RWPE2 (cell line): ENCODE measurements around the gene TMED3.

ENCODE experiments used
- ATAC-seq: fragments of 200-7000 bp; cut with Tn5 transposase; 3 replicates; pipeline ENCODE4 v1.9.1; 2021; ENCODE audit warnings: low read depth
- DNase-seq: peaks from one replicate; pipeline ENCODE4 v3.0.0-alpha.2; 2020; ENCODE audit warnings: low spot score
- H3K27ac ChIP-seq: fragments of 450-650 bp; 2 replicates; pipeline ENCODE4 v1.5.1; 2017; ENCODE audit warnings: mild to moderate bottlenecking; ENCODE audit not compliant: poor library complexity, severe bottlenecking
- H3K27me3 ChIP-seq: fragments of 250-450 bp; sonication (Bioruptor Pico); 2 replicates; pipeline ENCODE4 v1.5.1; 2021; ENCODE audit warnings: mild to moderate bottlenecking, moderate library complexity; ENCODE audit not compliant: insufficient read depth, poor library complexity, severe bottlenecking
- H3K36me3 ChIP-seq: fragments of 250-450 bp; sonication (Bioruptor Pico); 2 replicates; pipeline ENCODE4 v1.5.1; 2020; ENCODE audit warnings: low read depth, mild to moderate bottlenecking, moderate library complexity
- H3K4me1 ChIP-seq: fragments of 250-450 bp; sonication (Bioruptor Pico); 2 replicates; pipeline ENCODE4 v1.5.1; 2021; ENCODE audit warnings: mild to moderate bottlenecking, moderate library complexity; ENCODE audit not compliant: insufficient read depth, poor library complexity, severe bottlenecking
- H3K4me3 ChIP-seq: fragments of 250-450 bp; sonication (Bioruptor Pico); 2 replicates; pipeline ENCODE4 v1.5.1; 2021; ENCODE audit warnings: mild to moderate bottlenecking, moderate library complexity; ENCODE audit not compliant: severe bottlenecking
- H3K9me3 ChIP-seq: fragments of 250-450 bp; sonication (Bioruptor Pico); 2 replicates; pipeline ENCODE4 v1.5.1; 2021; ENCODE audit warnings: mild to moderate bottlenecking, moderate library complexity; ENCODE audit not compliant: severe bottlenecking
- CTCF ChIP-seq: fragments of 450-650 bp; IDR thresholded peaks from one replicate; pipeline ENCODE4 v1.5.1; 2017; ENCODE audit warnings: mild to moderate bottlenecking, moderate library complexity; ENCODE audit not compliant: poor library complexity, severe bottlenecking

Gene TMED3

GRCh38 chr15:79322945-79323344 is 12.0 kb downstream of the TMED3 start:
- no peak for TF ChIP-seq CTCF
- H3K36me3 ChIP-seq, result peaks cover 82% of the 10 kb centered on the region

GRCh38 chr15:79329171-79329611 is 18.3 kb downstream of the TMED3 start:
- Histone ChIP-seq H3K9me3 (no peaks in the 10 kb centered on the region), H3K27me3 (no peaks in the 10 kb centered on the region), H3K4me1 (peaks cover 10% of the 10 kb centered on the region), H3K4me3 (no peak overlapping the region), H3K27ac (peak overlapping the region; percentile 37), H3K36me3 (peaks cover 23% of the 10 kb centered on the region)
- ATAC-seq (peak; percentile 66), DNase-seq (no peak)
- no peak for TF ChIP-seq CTCF

More at GRCh38 chr15:79322945-79323344, 12.0 kb downstream of the TMED3 start:
- no peak for DNase-seq
- no peak overlapping the region for H3K4me3 ChIP-seq
- H3K27me3 ChIP-seq, result no peaks in the 10 kb centered on the region
- H3K9me3 ChIP-seq, result no peaks in the 10 kb centered on the region
- H3K4me1 ChIP-seq, result no peaks in the 10 kb centered on the region
- no peak overlapping the region for H3K27ac ChIP-seq
- no peak for ATAC-seq

- TF ChIP-seq CTCF, result no peak
- DNase-seq (no peak), ATAC-seq (peak; percentile 42)
- no peaks in the 10 kb centered on the region for H3K36me3 ChIP-seq
- no peaks in the 10 kb centered on the region for H3K27me3 ChIP-seq
- no peak overlapping the region for H3K27ac ChIP-seq
- no peak overlapping the region for H3K4me3 ChIP-seq
- no peaks in the 10 kb centered on the region for H3K9me3 ChIP-seq
- peaks cover 10% of the 10 kb centered on the region for H3K4me1 ChIP-seq
Measured at GRCh38 chr15:79332824-79333510, 22.1 kb downstream of the TMED3 start.

GRCh38 chr15:79337591-79337990 is 26.7 kb downstream of the TMED3 start:
- Histone ChIP-seq H3K4me3 (no peak overlapping the region), H3K9me3 (no peaks in the 10 kb centered on the region), H3K27ac (no peak overlapping the region), H3K36me3 (no peaks in the 10 kb centered on the region), H3K4me1 (peaks cover 4% of the 10 kb centered on the region), H3K27me3 (no peaks in the 10 kb centered on the region)
- DNase-seq (no peak), ATAC-seq (no peak)
- TF ChIP-seq CTCF, result no peak
